HG02973 (cell line): ENCODE data around the gene ENTPD1.

Experiments used
- ATAC-seq: cut with Tn5 transposase; IDR thresholded peaks from one replicate; pipeline ENCODE4 v1.9.1; 2021; ENCODE audit warnings: moderate library complexity; ENCODE audit not compliant: unreplicated experiment

Gene ENTPD1

GRCh38 chr10:95821720-95822119 is 65.8 kb downstream of the ENTPD1 start:
- ATAC-seq = no peak

DNA sequence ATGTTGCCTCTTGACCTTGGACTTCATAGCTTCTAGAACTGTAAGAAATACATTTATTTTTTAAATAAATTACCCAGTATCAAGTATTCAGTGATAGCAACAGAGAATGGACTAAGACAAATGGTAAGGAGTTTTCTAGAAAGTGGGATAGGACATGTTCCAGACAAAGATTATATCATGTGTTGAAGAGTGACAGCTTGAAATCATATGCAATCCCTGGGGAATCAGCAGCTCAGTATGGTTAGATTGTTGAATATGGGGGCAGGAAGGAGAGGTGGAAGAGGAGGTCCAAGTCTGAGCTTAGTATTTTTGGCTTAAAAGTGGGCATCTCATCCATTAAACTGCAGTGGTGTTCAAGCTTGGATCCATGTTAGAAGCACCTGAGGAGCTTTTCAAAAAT is 74.1 kb downstream of the ENTPD1 start:
- no peak for ATAC-seq

DNA sequence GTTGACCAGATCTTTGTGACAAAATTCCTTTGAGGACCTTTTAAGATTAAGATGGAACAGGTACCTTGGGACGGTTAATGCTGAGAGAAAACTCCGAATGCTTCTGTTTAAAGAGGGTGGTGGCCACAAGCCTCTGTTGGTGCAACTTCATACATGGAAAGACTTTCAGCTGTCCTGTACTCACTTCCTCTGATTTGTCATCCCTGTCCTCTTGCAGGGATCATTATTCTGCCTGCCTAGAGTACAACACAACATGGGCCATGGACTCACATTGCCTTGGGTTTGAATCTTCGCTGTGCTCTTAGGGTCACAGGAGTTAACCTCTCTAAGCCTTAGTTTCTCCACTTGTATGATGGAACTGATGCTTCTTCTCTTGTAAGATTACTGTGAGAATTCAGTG is 75.1 kb downstream of the ENTPD1 start:
- no peak for ATAC-seq

GRCh38 chr10:95831515-95831914 is 75.6 kb downstream of the ENTPD1 start:
- ATAC-seq = no peak

- peak; percentile 75 for ATAC-seq
These were observed 76.5 kb downstream of the ENTPD1 start for GRCh38 chr10:95832216-95833041.

DNA sequence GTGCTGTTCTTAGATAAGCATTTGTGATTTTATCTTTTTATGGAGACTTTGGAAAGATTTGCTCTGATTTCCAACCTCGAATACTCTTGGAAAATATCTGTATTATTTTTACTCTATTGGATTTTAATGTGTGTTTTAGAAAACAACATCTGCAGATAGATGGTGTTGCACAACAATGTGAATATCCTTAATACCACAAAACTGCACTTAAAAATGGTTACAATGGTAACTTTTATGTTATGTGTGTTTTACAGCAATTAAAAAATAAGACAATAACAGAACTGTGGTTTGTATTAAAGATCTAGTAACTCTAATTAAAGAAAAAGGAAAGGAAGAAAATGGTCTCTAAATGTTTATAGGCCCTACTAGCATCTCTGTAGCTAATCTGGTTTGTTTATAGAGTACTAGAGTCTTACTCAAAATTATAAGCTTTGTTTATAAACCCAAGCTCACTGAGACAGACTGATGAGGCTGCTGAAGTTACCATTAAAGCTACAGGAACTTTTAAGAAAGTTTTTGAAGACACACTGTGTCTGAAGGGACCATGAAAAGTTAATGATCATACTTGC is 77.2 kb downstream of the ENTPD1 start:
- no peak for ATAC-seq

- ATAC-seq = no peak
These were observed 78.4 kb downstream of the ENTPD1 start for GRCh38 chr10:95834406-95834805.

- no peak for ATAC-seq
These were observed 79.3 kb downstream of the ENTPD1 start for GRCh38 chr10:95835149-95835860.

GRCh38 chr10:95835911-95836310 is 79.9 kb downstream of the ENTPD1 start:
- no peak for ATAC-seq

DNA sequence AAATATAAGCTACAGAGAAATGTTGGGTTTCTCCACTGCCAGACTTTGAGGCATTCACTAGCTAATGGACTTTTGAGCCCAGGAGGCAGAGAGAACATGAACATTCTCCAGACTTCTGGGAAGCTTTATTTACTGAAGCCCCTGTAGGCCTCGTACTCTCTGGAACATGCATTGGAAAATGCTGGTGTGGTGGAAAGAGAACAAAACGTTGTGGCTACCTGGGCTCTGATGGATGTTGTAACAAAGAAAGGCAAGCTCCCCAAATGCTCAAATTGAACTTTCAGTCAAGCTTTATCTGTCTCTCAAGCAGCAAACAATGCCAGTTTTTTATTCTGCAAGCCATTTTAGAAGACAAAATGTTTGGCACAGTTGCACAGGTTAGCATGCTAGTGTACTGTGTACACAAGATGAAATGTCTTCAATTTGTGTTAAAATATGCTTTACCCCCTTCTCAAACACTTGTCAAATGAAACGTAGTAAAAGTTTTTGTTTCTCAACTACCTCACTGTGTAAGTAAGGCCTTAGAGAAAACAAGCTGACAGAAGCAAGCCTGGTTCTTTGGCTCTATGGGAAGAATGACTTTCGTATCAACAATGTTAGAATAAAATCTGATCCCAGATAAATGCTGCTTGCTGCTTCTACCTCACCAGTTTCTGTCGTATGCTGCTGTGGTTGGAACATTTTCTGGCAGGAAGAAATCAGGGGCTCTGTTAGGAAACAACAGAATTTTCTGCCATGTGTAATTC is 80.8 kb downstream of the ENTPD1 start:
- ATAC-seq = no peak

DNA sequence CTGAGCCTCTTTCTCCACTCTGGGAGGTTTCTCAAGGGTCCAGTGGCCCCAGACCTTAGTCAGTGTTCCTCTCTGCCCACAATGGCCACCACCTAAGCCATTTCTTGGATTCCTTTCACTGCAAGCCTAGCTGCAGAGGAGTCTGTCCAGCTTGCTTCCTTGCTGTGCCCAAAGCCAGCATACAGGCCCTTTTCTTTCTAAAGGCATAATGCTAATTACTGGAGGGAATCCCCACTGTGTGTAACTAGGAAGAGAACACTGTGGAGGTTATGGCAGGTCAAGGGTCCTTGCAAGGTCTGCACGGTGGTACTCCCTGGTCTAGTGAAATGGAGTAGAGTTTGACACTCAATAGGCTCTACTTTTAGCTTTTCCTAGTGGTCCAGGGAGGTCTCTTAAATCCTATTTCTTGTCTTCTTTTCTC is 81.4 kb downstream of the ENTPD1 start:
- ATAC-seq = peak; percentile 22

GRCh38 chr10:95837783-95838182 is 81.8 kb downstream of the ENTPD1 start:
- peak; percentile 33 for ATAC-seq

DNA sequence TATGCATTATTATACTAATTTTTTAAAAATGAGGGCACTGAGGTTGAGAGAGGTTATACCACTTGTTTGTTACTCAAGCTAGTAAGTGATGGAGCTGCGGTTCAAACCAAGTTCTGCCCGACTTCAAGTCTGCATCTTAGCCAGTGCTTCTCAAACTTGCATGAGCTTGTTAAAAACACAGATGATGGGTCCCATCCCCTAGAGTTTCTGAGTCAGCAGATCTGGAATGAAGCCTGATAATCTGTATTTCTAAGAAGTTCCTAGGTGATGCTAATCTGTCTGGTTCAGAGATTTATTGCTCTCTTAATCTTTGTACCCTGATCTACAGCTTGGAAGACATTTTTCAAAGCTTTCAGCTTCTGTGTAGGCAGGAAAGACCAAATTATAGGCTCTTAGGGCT is 84.2 kb downstream of the ENTPD1 start:
- no peak for ATAC-seq

- ATAC-seq = no peak
These were observed 84.7 kb downstream of the ENTPD1 start for GRCh38 chr10:95840681-95841080.

- peak; percentile 38 for ATAC-seq
These were observed 85.9 kb downstream of the ENTPD1 start for GRCh38 chr10:95841661-95842498.

DNA sequence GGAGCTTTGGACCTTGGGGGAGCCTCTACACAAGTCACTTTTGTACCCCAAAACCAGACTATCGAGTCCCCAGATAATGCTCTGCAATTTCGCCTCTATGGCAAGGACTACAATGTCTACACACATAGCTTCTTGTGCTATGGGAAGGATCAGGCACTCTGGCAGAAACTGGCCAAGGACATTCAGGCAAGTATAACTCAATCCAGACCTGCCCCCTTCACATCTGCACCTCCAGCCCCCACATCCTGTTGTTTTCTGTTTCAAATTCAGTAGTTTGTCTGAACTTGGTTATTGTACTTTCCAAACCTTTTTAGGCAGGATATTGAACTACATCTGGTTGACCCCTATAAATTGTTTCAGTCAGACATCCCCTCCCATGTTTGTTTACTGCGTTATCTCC is 89.4 kb downstream of the ENTPD1 start:
- ATAC-seq = no peak

DNA sequence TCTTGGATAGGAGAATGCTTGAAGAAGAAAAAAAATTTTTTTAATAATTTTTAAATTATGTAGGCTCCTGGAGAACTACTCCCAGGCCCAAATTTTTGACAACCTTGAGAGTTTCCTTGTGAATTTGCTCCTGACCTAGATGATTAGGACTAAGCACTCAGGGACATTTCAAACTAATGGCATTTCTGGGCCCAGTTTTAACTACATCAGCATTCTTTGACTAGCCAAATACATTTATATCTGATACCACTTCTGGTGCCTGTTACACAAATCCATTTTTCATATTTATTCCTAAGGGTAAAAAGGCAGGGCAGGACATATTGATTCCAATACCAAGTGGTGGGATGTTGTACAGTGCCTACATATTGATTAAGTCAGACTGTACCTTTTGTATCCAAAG is 91.0 kb downstream of the ENTPD1 start:
- no peak for ATAC-seq

GRCh38 chr10:95848841-95849240 is 92.9 kb downstream of the ENTPD1 start:
- ATAC-seq = no peak

DNA sequence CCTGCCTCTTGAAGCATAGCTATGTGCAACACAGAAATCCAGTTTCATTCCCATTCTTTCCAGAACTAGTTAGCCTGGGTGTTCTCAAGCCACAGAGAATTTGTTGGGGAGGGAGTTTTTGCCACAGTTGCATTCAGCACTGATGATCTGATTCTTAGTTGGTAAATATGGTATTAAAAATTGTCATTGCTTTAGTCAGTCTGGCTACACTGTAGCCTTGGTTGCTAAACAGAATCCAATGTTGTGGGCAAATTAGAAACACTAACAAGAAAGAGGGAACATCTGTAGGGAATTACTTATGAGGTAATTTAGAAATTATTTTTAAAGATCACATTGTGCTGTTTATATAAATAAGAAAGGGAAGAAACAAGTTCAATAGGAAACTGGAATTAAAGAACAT is 94.8 kb downstream of the ENTPD1 start:
- ATAC-seq = no peak

GRCh38 chr10:95860166-95860940 is 104.4 kb downstream of the ENTPD1 start:
- no peak for ATAC-seq
